Stimulated activated CD8-positive, alpha-beta memory T cell treated with anti-CD3 and anti-CD28 coated beads, Interleukin-2, amount 100 ng/mL, for 1 hour (primary cell): ENCODE measurements around the gene MMP11.
A peak's percentile ranks its signal among the peaks of the same experiment; 100 is the strongest.

Experiments
- DNase-seq, 2 donors: peaks; one replicate each; pipeline ENCODE4 v3.0.0-alpha.2; 2020; ENCODE audit warnings: low read depth in 2 of 2

The MMP11 gene

DNA sequence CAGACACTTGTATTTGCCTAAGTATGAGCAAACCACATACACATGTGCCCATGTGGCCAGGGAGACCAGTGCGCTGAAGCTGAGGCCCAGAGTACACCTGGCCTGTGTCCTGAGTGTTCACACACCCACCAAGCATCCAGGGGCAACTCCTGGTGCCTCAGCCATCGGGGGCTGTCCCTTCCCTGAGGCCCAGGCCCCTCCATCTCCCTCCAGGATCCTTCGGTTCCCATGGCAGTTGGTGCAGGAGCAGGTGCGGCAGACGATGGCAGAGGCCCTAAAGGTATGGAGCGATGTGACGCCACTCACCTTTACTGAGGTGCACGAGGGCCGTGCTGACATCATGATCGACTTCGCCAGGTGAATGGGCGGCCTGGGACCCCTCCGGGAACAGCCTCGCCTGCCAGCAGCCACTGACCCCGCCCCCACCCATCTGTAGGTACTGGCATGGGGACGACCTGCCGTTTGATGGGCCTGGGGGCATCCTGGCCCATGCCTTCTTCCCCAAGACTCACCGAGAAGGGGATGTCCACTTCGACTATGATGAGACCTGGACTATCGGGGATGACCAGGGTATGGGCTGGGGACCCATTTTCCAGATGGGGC lies 7.6 kb downstream of the MMP11 start:
- no peak for DNase-seq

DNA sequence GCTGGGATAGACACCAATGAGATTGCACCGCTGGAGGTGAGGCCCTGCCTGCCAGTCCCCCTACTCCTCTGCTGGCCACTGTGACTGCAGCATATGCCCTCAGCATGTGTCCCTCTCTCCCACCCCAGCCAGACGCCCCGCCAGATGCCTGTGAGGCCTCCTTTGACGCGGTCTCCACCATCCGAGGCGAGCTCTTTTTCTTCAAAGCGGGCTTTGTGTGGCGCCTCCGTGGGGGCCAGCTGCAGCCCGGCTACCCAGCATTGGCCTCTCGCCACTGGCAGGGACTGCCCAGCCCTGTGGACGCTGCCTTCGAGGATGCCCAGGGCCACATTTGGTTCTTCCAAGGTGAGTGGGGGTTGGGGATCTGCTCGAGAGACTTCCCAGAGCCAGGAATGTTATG lies 8.4 kb downstream of the MMP11 start:
- DNase-seq, result no peak

DNA sequence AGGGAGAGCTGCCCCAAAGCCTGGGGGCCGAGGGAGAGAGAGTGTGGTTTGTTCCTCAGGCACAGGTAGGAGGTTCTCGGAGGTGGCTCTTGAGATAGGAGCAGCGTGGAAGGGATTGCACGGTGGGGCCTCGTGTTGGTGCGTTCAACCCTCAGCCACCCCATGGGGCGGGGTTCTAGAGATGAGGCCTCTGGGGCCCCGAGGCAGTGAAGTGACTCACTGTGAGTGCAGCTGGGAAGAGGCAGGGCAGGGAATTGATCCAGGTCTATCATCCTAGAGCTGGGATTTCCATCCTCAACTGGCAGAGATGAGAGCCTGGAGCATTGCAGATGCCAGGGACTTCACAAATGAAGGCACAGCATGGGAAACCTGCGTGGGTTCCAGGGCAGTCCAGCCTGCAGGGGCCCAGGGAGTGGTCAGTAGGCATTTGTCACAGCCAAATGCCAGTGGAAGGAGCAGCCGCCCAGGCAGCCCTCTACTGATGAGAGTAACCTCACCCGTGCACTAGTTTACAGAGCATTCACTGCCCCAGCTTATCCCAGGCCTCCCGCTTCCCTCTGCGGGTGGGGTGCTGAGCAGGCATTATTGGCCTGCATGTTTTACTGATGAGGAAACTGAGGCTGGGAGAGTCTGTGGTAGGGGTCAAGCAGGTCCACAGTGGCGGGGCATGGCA lies 9.0 kb downstream of the MMP11 start:
- no peak for DNase-seq

DNA sequence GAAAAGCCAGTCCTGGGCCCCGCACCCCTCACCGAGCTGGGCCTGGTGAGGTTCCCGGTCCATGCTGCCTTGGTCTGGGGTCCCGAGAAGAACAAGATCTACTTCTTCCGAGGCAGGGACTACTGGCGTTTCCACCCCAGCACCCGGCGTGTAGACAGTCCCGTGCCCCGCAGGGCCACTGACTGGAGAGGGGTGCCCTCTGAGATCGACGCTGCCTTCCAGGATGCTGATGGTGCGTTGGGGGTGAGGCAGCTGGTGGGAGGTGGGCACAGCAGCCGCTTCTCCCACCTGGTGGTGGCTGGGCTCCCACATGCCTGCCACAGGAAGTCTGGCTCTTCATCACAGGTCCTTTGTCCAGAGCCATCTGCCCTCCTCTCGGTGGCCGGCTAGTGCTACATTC lies 9.6 kb downstream of the MMP11 start:
- no peak for DNase-seq

DNA sequence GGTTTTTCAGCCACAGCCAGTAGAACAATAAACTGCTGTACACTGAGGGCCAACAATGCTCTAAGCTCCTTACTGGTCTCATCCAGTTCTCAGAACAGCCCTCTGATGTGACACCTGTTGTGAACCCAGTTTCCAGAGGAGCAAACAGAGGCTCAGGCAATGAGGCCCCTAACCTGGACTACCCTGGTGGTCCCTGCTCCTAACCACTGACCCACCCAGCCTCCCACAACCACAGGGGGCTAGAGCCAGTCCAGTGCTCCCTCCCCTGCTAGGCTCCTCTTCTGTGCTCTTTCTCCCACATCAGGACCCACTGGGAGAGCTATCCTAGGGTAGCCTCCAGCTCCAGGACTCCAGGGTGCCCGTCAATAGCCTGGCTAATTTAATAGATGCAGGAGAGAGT lies 10.1 kb downstream of the MMP11 start:
- DNase-seq, result no peak

DNA sequence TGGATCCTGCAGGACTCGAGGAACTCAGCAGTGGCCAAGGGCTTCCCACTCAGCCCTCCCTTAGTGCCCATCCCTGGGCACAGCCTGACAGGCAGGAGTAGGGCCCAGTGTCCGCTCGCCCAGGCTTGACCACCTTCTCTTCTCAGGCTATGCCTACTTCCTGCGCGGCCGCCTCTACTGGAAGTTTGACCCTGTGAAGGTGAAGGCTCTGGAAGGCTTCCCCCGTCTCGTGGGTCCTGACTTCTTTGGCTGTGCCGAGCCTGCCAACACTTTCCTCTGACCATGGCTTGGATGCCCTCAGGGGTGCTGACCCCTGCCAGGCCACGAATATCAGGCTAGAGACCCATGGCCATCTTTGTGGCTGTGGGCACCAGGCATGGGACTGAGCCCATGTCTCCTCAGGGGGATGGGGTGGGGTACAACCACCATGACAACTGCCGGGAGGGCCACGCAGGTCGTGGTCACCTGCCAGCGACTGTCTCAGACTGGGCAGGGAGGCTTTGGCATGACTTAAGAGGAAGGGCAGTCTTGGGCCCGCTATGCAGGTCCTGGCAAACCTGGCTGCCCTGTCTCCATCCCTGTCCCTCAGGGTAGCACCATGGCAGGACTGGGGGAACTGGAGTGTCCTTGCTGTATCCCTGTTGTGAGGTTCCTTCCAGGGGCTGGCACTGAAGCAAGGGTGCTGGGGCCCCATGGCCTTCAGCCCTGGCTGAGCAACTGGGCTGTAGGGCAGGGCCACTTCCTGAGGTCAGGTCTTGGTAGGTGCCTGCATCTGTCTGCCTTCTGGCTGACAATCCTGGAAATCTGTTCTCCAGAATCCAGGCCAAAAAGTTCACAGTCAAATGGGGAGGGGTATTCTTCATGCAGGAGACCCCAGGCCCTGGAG lies 10.9 kb downstream of the MMP11 start:
- DNase-seq, result no peak

DNA sequence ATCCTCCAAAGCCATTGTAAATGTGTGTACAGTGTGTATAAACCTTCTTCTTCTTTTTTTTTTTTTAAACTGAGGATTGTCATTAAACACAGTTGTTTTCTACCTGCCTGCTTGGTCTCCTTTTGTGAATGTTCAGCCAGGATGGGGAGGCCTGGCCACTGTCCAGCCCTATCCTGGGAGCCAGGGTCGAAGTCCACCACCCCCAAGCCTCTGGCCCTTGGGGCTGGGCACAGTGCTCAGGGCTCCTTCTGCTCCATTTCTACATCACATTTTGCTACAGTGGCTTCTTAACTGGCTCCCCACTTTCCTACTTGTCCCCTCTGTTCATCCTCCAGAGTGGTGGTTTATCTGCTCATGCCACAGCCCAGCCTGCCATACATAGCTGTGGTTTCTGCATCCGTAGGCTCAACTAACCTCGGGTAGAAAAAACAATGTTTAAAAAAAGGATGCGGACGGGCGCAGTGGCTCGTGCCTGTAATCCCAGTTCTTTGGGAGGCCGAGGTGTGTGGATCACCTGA lies 11.6 kb downstream of the MMP11 start:
- DNase-seq, result no peak

DNA sequence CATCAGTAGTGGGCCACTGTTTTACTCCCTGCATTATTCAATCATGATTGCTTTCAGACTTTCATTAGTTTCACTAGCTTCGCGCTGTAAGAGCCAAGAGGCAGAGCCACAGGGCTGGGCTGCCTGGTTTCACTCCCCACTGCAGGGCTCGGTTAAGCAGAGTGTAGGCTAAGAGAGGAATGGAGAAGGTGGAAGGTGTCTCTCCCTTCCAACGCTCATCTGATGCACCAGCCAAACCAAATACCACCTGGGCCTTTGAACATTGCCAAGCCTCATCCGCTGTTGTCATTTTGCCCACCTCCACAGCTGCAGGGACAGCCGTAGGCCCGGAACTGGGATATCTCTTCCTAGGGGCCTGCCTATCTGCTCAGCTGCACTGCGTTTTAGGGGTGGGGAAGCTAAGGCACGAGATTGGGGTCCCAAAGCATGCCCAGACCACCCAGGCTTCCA lies 13.6 kb downstream of the MMP11 start:
- DNase-seq, result no peak

DNA sequence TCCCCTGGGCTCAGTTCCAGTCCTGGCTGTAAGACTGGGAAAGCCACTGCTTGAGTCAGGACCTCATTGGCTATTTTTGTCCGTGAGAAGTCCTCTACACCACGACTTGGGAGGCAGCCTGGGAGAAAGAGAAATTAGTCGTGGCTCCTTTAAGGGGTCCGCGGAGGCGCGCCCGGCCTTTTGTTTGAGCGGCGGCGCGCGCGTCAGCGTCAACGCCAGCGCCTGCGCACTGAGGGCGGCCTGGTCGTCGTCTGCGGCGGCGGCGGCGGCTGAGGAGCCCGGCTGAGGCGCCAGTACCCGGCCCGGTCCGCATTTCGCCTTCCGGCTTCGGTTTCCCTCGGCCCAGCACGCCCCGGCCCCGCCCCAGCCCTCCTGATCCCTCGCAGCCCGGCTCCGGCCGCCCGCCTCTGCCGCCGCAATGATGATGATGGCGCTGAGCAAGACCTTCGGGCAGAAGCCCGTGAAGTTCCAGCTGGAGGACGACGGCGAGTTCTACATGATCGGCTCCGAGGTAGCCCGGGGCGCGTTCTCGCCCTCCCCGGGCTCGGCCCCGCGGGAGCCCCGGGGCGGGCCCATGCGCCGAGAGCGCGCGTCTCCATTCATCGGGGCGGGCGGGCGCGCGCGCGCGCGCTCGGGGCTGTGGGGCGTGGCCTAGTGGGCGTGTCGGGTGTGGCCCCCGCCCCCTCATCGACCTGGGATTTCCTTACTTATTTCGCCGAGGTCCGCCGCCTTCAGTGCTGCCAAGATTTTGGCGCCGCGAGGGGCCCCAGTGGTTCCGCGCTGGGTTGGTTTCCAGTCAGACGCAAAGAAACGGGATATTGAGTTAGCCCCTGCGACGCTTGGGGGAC lies 14.3 kb downstream of the MMP11 start, which contains the start of gene SMARCB1:
Gene SMARCB1, plus strand, starts transcription at position 215 of the 848 bp plus-strand sequence. Its CDS starts 204 bp downstream, at position 419.
- peak; percentile 81 to 85 for DNase-seq

DNA sequence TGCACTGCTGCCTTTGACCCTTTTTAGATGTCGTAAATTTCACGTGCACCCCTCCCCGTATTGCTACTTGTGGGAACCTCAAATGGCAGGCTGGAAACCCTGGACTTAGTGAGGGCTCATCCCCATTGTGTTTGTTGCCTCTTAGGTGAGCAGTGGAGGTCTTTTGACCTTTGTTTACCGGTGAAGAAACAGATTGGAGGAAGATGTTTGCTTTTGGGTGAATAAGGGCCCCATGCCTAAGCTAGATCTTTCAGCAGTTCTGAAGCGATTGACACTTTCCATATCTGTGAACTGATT lies 14.9 kb downstream of the MMP11 start:
- no peak for DNase-seq

DNA sequence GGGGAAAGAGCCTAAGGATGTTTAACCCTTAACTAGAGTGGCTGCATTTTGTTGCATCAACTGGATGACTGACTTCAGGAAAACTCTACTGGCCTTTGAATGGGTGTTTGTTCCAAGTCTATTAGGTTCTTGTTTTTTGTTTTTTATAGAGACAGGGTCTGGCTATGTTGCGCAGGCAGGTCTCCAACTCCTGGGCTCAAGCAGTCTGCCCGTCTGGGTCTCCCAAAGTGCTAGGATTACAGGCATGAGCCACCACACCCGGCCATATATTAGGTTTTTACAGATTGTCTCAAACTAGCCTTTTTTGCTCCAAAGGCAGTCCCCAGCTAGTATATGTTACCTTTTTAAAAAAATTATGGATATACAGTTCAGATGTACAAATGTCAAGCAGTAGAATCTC lies 15.3 kb downstream of the MMP11 start:
- DNase-seq, result no peak

DNA sequence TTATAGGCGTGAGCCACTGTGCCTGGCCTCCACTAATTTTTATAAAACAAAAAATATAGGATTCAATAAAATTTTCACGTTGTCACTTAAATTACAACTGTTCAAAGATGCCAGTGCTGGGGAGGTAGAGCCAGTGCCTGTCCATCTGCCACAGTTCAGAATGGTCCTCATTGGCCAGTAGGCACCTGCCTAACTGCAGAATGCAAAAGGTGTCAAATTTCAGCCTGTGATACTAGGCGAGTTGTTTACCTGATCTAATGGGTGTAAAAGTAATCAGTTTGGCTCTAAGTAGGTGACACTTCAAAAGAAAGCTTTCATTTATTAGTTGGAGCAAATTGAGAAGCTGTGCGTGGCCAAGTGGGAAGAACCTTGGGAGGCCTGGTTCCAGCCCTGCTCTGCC lies 16.5 kb downstream of the MMP11 start:
- no peak for DNase-seq

DNA sequence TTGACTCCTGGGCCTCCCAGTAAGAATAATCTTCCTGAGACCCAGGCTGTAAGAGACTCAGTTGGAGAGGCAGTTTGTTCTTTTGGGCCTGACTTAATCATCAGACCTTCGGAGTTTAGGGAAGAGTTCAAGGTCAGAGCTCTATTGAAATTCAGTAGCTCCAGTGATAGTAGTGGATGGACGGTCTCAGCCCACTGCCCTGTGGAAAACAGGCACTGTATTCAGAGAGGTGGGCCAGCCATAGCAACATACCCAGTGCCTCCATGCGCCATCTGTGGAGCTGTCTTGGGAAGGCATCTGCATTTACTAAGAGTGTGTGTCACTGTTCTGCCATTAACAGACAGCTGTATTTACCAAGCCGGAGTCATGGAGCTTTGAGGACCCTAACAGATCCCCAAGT lies 17.0 kb downstream of the MMP11 start:
- DNase-seq, result no peak

DNA sequence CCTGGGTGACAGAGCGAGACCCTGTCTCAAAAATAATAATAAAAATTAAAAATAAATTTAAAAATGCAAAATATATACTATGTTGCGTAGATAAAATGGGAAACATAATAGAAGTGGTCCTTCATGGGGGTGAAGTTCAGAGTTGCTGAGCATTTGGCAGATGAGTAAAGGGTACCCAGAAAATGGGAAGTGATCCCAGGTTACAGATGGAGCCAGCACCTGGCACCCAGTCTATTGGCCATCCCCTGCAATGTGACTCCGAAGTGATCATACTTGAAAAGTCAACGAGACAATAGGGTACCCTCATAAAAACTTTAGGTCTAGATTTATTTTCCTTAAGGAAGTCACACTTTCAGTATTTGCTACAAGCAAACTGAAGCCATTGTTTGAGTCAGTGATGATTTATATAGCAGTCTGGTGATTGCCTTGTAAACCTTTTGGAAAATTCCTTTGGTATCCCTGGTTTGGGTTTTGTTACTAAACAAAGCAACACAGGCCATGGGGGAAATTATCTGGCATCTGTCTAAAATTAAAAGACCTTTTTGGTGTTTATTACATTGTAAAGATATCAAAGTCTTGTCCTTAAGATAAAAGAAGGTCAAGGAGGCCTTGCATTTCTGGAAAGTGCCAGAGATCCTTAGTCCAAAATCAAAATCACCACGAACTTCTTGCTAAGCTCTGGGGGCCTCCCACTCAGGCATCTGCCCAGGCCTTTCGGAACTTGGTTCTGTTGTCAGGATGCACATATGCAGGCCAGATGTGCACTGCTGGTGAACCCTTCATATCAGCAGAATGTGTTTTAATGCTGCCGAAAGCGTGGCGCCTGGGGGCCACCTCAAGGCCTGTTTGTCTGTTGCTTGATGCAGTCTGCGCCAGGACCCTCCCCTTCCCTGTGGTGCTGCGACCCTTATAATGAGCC lies 18.4 kb downstream of the MMP11 start:
- DNase-seq, result no peak

DNA sequence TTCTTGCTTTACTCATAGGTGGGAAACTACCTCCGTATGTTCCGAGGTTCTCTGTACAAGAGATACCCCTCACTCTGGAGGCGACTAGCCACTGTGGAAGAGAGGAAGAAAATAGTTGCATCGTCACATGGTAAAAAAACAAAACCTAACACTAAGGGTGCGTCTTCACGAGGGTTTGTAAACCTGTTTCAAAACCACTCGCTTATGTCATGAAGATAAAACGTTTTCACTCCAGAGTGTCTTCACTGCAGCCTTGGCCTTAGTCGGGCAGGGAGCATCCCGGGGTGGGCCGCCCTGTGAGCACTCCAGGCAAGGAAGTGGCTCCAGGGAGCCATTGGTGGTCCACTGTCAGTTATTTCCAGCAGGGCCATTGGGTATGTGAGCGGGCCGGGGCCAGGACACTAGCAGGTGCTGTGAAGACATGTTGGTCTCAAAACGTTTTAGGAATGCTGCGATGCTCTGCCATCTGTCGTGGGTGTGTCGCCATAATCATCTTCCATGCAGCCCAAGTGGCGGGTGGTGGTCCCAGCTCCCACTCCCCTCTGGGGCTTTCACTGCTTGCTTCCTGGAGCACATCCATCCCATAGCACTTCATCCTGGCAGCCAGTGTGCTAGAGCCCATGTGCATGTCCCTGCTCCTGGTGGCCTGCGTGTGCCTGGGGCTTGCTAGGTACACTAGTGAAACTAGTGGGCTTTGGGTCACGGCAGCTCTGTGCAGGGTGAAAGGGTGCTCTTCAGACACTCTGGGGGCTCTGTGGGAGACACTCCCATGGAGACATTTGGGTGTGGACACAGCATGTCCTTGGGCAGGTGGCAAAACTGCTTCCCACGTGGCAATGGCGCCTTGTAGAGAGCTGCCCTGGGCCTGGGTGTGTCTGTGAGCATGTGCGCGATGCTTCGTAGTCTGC lies 19.3 kb downstream of the MMP11 start:
- DNase-seq, result no peak

DNA sequence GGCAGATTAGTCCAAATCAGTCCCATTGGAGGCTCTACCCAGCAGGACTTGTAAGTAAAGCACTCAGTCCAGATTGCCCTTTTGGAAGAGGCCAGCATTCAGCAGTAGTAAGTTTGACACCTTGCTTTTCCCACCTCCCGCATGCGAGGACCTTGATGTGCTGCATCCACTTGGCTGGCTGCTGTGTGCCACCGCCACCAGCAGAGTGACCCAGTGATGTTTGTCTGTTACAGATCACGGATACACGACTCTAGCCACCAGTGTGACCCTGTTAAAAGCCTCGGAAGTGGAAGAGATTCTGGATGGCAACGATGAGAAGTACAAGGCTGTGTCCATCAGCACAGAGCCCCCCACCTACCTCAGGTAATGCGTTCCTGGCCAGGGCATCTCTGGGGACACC lies 20.7 kb downstream of the MMP11 start:
- DNase-seq, result no peak

DNA sequence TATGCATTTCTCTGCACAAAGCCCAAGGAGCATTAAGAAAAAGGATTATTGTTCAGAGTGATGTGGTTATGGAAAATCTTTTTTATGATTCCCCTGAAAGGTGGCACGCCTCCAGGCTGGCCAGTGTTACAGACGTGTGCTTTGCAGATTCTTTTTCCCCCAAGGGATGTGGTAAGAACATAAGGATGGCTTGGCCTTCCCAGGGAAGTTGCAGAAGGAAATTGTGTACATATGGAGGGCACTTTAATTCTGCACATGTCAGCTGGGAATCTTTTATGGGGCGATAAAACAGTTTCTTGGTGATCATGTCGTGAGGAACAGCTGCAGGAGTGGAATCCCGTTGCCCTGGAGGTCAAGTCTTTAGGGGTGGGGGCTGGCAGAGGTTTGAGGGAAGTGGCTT lies 23.8 kb downstream of the MMP11 start:
- no peak for DNase-seq

DNA sequence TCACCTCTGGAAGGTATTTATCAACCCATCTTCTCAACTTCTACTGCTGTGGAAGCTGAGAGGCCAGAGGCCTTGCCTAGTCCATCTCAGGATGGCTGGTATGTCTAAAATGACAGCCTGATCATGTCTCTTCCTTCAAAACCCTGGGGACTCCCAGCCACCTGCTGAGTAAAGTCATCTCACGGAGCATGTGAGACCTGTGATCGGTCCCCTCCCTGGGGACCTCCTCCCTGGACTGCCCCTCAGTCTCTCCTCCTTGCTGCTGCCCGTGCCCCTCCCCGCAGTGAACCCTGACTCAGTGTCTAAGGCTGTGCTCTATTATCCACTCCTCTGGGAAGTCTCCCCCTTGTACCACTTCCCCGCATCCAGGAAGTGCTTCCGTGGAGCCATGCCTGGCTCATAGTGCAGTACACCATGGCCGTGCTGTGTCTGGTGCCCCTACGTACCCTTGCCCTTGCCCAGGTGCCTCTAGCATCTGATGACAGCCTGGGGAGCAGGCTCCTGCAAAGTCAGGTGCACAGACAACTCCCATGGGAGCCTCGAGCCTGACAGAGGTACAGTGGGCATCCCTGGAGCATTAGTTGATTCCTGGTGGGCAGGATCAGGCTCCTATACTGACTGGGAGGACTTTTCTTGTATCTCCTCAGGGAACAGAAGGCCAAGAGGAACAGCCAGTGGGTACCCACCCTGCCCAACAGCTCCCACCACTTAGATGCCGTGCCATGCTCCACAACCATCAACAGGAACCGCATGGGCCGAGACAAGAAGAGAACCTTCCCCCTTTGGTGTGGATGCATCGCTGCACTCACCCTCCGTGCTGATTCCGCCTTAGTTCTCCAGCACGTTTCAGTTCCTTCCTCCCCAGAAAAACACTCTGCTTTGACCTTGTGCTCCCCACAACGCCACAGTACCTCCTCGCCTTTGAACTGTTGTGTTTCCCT lies 27.9 kb downstream of the MMP11 start:
- DNase-seq, result no peak
